ENCODE results near the gene NR2F1-AS1.

The NR2F1-AS1 gene

DNA sequence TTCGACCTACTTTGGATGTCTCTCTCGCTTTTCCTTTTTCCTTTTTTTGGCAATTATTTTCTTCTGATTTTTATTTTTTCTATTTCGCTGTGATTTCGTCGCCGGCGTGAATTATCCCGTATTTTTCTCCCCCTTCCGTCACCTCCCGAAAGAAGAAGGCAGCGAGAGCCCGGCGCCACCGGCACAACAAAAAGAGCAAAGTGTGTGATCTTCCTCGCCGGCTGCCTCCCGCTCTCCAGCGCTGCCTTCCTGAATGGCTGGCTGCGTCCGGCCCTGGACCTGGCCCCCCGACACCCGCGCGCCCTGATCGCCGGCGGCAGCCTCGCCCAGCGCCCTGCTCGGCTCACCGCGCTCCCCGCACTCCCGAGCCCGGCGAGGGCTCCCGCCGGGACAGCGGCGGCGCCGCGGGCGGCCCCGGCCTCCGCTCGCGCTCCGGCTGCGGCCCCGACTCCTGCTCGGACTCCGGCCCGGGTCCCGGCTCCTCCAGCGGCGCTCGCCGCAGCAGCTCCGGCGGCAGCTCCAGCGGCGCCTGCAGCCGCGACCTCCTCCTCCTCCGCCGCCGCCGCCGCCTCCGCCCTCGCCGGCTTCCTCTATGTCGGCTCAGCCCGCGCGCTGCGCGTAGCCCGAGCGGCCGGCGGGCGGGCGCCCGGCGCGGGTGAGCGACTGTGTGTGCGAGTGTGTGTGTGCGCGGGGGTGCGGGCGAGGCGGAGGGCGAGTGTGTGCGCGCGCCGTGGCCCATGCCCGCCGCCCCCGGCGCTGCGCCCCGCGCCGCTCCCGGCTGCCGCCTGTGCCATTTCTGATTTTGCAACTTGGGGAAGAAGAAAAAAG lies 3.0 kb upstream of the NR2F1-AS1 start:
- ATAC-seq = no peak
- no peak for TF ChIP-seq ISL1 (CRISPR knock-in tag; IDR thresholded peaks at IDR 0.05)
- TF ChIP-seq ESRRG (CRISPR knock-in tag; IDR thresholded peaks at IDR 0.05) = no peak
- TF ChIP-seq OSR1 (CRISPR knock-in tag; IDR thresholded peaks at IDR 0.05) = no peak
- TF ChIP-seq, protein P1, sequence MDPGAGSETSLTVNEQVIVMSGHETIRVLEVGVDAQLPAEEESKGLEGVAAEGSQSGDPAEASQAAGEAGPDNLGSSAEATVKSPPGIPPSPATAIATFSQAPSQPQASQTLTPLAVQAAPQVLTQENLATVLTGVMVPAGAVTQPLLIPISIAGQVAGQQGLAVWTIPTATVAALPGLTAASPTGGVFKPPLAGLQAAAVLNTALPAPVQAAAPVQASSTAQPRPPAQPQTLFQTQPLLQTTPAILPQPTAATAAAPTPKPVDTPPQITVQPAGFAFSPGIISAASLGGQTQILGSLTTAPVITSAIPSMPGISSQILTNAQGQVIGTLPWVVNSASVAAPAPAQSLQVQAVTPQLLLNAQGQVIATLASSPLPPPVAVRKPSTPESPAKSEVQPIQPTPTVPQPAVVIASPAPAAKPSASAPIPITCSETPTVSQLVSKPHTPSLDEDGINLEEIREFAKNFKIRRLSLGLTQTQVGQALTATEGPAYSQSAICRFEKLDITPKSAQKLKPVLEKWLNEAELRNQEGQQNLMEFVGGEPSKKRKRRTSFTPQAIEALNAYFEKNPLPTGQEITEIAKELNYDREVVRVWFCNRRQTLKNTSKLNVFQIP (CRISPR knock-in tag; IDR thresholded peaks at IDR 0.05; ENCODE audit: borderline replicate concordance, low read depth) = no peak
- no peak for TF ChIP-seq ZC3H10 (CRISPR knock-in tag; IDR thresholded peaks at IDR 0.05)
- TF ChIP-seq, protein P2, sequence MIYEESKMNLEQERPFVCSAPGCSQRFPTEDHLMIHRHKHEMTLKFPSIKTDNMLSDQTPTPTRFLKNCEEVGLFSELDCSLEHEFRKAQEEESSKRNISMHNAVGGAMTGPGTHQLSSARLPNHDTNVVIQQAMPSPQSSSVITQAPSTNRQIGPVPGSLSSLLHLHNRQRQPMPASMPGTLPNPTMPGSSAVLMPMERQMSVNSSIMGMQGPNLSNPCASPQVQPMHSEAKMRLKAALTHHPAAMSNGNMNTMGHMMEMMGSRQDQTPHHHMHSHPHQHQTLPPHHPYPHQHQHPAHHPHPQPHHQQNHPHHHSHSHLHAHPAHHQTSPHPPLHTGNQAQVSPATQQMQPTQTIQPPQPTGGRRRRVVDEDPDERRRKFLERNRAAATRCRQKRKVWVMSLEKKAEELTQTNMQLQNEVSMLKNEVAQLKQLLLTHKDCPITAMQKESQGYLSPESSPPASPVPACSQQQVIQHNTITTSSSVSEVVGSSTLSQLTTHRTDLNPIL (CRISPR knock-in tag; IDR thresholded peaks at IDR 0.05; ENCODE audit: low read depth) = no peak
- no peak for TF ChIP-seq ARNTL (CRISPR knock-in tag; IDR thresholded peaks at IDR 0.05; ENCODE audit: borderline replicate concordance, low read depth)
- TF ChIP-seq, protein P3, sequence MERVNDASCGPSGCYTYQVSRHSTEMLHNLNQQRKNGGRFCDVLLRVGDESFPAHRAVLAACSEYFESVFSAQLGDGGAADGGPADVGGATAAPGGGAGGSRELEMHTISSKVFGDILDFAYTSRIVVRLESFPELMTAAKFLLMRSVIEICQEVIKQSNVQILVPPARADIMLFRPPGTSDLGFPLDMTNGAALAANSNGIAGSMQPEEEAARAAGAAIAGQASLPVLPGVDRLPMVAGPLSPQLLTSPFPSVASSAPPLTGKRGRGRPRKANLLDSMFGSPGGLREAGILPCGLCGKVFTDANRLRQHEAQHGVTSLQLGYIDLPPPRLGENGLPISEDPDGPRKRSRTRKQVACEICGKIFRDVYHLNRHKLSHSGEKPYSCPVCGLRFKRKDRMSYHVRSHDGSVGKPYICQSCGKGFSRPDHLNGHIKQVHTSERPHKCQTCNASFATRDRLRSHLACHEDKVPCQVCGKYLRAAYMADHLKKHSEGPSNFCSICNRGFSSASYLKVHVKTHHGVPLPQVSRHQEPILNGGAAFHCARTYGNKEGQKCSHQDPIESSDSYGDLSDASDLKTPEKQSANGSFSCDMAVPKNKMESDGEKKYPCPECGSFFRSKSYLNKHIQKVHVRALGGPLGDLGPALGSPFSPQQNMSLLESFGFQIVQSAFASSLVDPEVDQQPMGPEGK (CRISPR knock-in tag; IDR thresholded peaks at IDR 0.05; ENCODE audit: borderline replicate concordance) = no peak
- TF ChIP-seq ZNF565 (CRISPR knock-in tag; conservative IDR thresholded peaks at IDR 0.05; ENCODE audit: low read depth) = no peak
- TF ChIP-seq, protein P4, sequence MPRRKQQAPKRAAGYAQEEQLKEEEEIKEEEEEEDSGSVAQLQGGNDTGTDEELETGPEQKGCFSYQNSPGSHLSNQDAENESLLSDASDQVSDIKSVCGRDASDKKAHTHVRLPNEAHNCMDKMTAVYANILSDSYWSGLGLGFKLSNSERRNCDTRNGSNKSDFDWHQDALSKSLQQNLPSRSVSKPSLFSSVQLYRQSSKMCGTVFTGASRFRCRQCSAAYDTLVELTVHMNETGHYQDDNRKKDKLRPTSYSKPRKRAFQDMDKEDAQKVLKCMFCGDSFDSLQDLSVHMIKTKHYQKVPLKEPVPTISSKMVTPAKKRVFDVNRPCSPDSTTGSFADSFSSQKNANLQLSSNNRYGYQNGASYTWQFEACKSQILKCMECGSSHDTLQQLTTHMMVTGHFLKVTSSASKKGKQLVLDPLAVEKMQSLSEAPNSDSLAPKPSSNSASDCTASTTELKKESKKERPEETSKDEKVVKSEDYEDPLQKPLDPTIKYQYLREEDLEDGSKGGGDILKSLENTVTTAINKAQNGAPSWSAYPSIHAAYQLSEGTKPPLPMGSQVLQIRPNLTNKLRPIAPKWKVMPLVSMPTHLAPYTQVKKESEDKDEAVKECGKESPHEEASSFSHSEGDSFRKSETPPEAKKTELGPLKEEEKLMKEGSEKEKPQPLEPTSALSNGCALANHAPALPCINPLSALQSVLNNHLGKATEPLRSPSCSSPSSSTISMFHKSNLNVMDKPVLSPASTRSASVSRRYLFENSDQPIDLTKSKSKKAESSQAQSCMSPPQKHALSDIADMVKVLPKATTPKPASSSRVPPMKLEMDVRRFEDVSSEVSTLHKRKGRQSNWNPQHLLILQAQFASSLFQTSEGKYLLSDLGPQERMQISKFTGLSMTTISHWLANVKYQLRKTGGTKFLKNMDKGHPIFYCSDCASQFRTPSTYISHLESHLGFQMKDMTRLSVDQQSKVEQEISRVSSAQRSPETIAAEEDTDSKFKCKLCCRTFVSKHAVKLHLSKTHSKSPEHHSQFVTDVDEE (CRISPR knock-in tag; IDR thresholded peaks at IDR 0.05) = no peak
- TF ChIP-seq TOX (CRISPR knock-in tag; IDR thresholded peaks at IDR 0.05; ENCODE audit: borderline replicate concordance) = no peak
- TF ChIP-seq RARB (CRISPR knock-in tag; IDR thresholded peaks at IDR 0.05) = no peak
- TF ChIP-seq PPARA (CRISPR knock-in tag; IDR thresholded peaks at IDR 0.05; ENCODE audit: borderline replicate concordance) = no peak
- TF ChIP-seq, protein P5, sequence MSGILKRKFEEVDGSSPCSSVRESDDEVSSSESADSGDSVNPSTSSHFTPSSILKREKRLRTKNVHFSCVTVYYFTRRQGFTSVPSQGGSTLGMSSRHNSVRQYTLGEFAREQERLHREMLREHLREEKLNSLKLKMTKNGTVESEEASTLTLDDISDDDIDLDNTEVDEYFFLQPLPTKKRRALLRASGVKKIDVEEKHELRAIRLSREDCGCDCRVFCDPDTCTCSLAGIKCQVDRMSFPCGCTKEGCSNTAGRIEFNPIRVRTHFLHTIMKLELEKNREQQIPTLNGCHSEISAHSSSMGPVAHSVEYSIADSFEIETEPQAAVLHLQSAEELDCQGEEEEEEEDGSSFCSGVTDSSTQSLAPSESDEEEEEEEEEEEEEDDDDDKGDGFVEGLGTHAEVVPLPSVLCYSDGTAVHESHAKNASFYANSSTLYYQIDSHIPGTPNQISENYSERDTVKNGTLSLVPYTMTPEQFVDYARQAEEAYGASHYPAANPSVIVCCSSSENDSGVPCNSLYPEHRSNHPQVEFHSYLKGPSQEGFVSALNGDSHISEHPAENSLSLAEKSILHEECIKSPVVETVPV (CRISPR knock-in tag; IDR thresholded peaks at IDR 0.05) = no peak
- no peak for TF ChIP-seq ZFP3 (CRISPR knock-in tag; IDR thresholded peaks at IDR 0.05)

DNA sequence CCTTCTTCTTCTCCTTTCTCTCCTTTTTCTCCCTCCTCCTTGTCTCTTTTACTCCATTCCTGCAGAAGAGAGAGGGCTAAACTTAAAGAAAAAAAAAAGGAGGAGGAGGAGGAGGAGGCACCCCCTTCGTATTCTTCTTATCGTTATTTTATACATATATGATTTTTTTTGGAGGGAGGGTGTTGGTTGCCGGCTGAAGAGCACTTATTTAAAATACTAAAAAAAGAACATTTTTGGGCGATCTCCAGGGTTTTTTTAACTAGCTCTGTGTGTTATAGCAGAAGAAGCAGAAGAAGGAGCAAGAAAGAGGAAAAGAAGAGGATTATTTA lies 2.4 kb upstream of the NR2F1-AS1 start:
- no peak for ATAC-seq
- TF ChIP-seq BACH2 (CRISPR knock-in tag; IDR thresholded peaks at IDR 0.05; ENCODE audit: borderline replicate concordance) (no peak), OSR1 (CRISPR knock-in tag; IDR thresholded peaks at IDR 0.05) (no peak), RARB (CRISPR knock-in tag; IDR thresholded peaks at IDR 0.05) (no peak), CSDC2 (CRISPR knock-in tag; IDR thresholded peaks at IDR 0.05) (no peak), ZC3H10 (CRISPR knock-in tag; IDR thresholded peaks at IDR 0.05) (no peak)
- TF ChIP-seq, protein P1 (CRISPR knock-in tag; IDR thresholded peaks at IDR 0.05; ENCODE audit: borderline replicate concordance, low read depth) = no peak
